ENCODE data around the gene SLC13A2.

GRCh38 chr17:28521311-28522085 lies 48.1 kb downstream of the SLC13A2 start:
- TF ChIP-seq EZH2 (IDR thresholded peaks at IDR 0.05) (no peak), FOXP2 (optimal IDR thresholded peaks at IDR 0.05; ENCODE audit: control extremely low read depth, extremely low read length, insufficient read depth) (no peak), POLR2AphosphoS5 (IDR thresholded peaks at IDR 0.05; ENCODE audit: borderline replicate concordance, low read depth, low read length) (no peak)
